Measurements from ENCODE around the gene DBH.

Gene DBH

GRCh38 chr9:133598978-133599377, 37.2 kb upstream of the DBH start:
- Histone ChIP-seq H3K27me3 (ENCODE audit: insufficient read depth, low read length, poor library complexity) (no peaks in the 10 kb centered on the region), H3K4me3 (ENCODE audit: low read depth in 1 of 2, low read length in 2 of 2) (no peak overlapping the region), H2AFZ (ENCODE audit: low read depth, low read length) (no peak overlapping the region), H3K9me3 (ENCODE audit: insufficient read depth, low read length, severe bottlenecking) (peaks cover 18% of the 10 kb centered on the region), H3K4me2 (ENCODE audit: insufficient read depth, low read length) (no peak overlapping the region), H3K4me1 (ENCODE audit: insufficient read depth, low read length) (no peaks in the 10 kb centered on the region), H3K27ac (ENCODE audit: low read length) (no peak overlapping the region), H3K9ac (ENCODE audit: low read depth, low read length) (no peak overlapping the region), H3K79me2 (ENCODE audit: insufficient read depth, low read length) (no peaks in the 10 kb centered on the region), H3K36me3 (ENCODE audit: insufficient read depth, low read length) (no peaks in the 10 kb centered on the region), H4K20me1 (ENCODE audit: insufficient read depth, low read length) (no peaks in the 10 kb centered on the region)
- TF ChIP-seq CTCF (IDR thresholded peaks at IDR 0.05; ENCODE audit: borderline replicate concordance, extremely low read depth, low read length, poor library complexity, severe bottlenecking) (no peak), EZH2 (IDR thresholded peaks at IDR 0.05; ENCODE audit: borderline replicate concordance, low read depth, low read length, severe bottlenecking) (no peak)
- DNase-seq = no peak
- ATAC-seq (ENCODE audit: insufficient read depth, low read depth) = no peak

GRCh38 chr9:133599470-133600173, 36.5 kb upstream of the DBH start:
- no peaks in the 10 kb centered on the region for H3K79me2 ChIP-seq (ENCODE audit: insufficient read depth, low read length)
- no peaks in the 10 kb centered on the region for H3K36me3 ChIP-seq (ENCODE audit: insufficient read depth, low read length)
- TF ChIP-seq CTCF (IDR thresholded peaks at IDR 0.05; ENCODE audit: borderline replicate concordance, extremely low read depth, low read length, poor library complexity, severe bottlenecking) = no peak
- TF ChIP-seq EZH2 (IDR thresholded peaks at IDR 0.05; ENCODE audit: borderline replicate concordance, low read depth, low read length, severe bottlenecking) = no peak
- no peak overlapping the region for H3K9ac ChIP-seq (ENCODE audit: low read depth, low read length)
- H3K9me3 ChIP-seq (ENCODE audit: insufficient read depth, low read length, severe bottlenecking) = peaks cover 18% of the 10 kb centered on the region
- H3K4me3 ChIP-seq (ENCODE audit: low read depth in 1 of 2, low read length in 2 of 2) = no peak overlapping the region
- ATAC-seq (ENCODE audit: insufficient read depth, low read depth) (no peak), DNase-seq (no peak)
- H4K20me1 ChIP-seq (ENCODE audit: insufficient read depth, low read length) = no peaks in the 10 kb centered on the region
- no peak overlapping the region for H3K4me2 ChIP-seq (ENCODE audit: insufficient read depth, low read length)
- no peak overlapping the region for H3K27ac ChIP-seq (ENCODE audit: low read length)
- H3K27me3 ChIP-seq (ENCODE audit: insufficient read depth, low read length, poor library complexity) = no peaks in the 10 kb centered on the region
- H3K4me1 ChIP-seq (ENCODE audit: insufficient read depth, low read length) = no peaks in the 10 kb centered on the region
- no peak overlapping the region for H2AFZ ChIP-seq (ENCODE audit: low read depth, low read length)

GRCh38 chr9:133600739-133601138, 35.4 kb upstream of the DBH start:
- Histone ChIP-seq H3K4me1 (ENCODE audit: insufficient read depth, low read length) (no peaks in the 10 kb centered on the region), H3K79me2 (ENCODE audit: insufficient read depth, low read length) (no peaks in the 10 kb centered on the region), H3K4me2 (ENCODE audit: insufficient read depth, low read length) (no peak overlapping the region), H2AFZ (ENCODE audit: low read depth, low read length) (no peak overlapping the region), H3K9ac (ENCODE audit: low read depth, low read length) (no peak overlapping the region), H3K9me3 (ENCODE audit: insufficient read depth, low read length, severe bottlenecking) (peaks cover 18% of the 10 kb centered on the region), H3K27ac (ENCODE audit: low read length) (no peak overlapping the region), H4K20me1 (ENCODE audit: insufficient read depth, low read length) (no peaks in the 10 kb centered on the region), H3K36me3 (ENCODE audit: insufficient read depth, low read length) (no peaks in the 10 kb centered on the region), H3K27me3 (ENCODE audit: insufficient read depth, low read length, poor library complexity) (no peaks in the 10 kb centered on the region), H3K4me3 (ENCODE audit: low read depth in 1 of 2, low read length in 2 of 2) (no peak overlapping the region)
- DNase-seq = no peak
- no peak for ATAC-seq (ENCODE audit: insufficient read depth, low read depth)
- TF ChIP-seq EZH2 (IDR thresholded peaks at IDR 0.05; ENCODE audit: borderline replicate concordance, low read depth, low read length, severe bottlenecking) = no peak
- no peak for TF ChIP-seq CTCF (IDR thresholded peaks at IDR 0.05; ENCODE audit: borderline replicate concordance, extremely low read depth, low read length, poor library complexity, severe bottlenecking)

Measured in DND-41 (cell line).